IMR-90 (cell line): ENCODE measurements around the gene MANSC4. TPM values are rescaled to one million over a fixed set of nuclear protein-coding genes. Genes with fewer than 3 reads are reported as not detected.

Source experiments
- ATAC-seq: fragments of 200-7000 bp; cut with Tn5 transposase; 2 replicates; pipeline ENCODE4 v1.9.1; 2020; ENCODE audit warnings: low read depth, mild to moderate bottlenecking, moderate library complexity
- BruUV-seq: library from RNA; stranded (reverse); fragments of 400-500 nt; replicated peaks from 2 replicates; lab custom pipeline; 2021; lab: Mats Ljungman, UMichigan
- CTCF ChIA-PET: fragments of 300-600 bp; formaldehyde crosslinking; extraction: SDS; loops from one replicate; lab custom pipeline; 2021; ENCODE audit warnings: antibody characterized with exemption; lab: Yijun Ruan, JAX
- POLR2A ChIA-PET: fragments of 300-600 bp; sonication (Branson Sonifier 250); formaldehyde crosslinking; loops from one replicate; lab custom pipeline; 2022; ENCODE audit warnings: antibody characterized with exemption; ENCODE audit not compliant: unreplicated experiment; lab: Charles Lee
- DNase-seq: peaks from one replicate; pipeline ENCODE4 v3.0.0; 2013
- H2AFZ ChIP-seq: replicated peaks from 2 replicates; pipeline ENCODE3; 2013; ENCODE audit warnings: low read length, mild to moderate bottlenecking; ENCODE audit not compliant: poor library complexity
- H2AK5ac ChIP-seq: 2 replicates; pipeline ENCODE4 v1.6.1; 2013; ENCODE audit warnings: low read depth, low read length, inconsistent platforms
- H2AK9ac ChIP-seq: replicated peaks from 2 replicates; pipeline ENCODE3; 2013; ENCODE audit warnings: mild to moderate bottlenecking, low read depth, low read length, moderate library complexity; ENCODE audit not compliant: poor library complexity
- H2BK120ac ChIP-seq: 2 replicates; pipeline ENCODE4 v1.6.1; 2013; ENCODE audit warnings: low read depth, low read length, inconsistent platforms
- H2BK15ac ChIP-seq: 3 replicates; pipeline ENCODE4 v1.6.1; 2013; ENCODE audit warnings: low read depth, low read length, inconsistent platforms
- H2BK20ac ChIP-seq: 2 replicates; pipeline ENCODE4 v1.6.1; 2013; ENCODE audit warnings: low read depth, mild to moderate bottlenecking, inconsistent platforms, low read length, moderate library complexity
- H2BK5ac ChIP-seq: 2 replicates; pipeline ENCODE4 v1.6.1; 2013; ENCODE audit warnings: mild to moderate bottlenecking, low read depth, low read length, inconsistent platforms; ENCODE audit not compliant: poor library complexity, severe bottlenecking
- H3K14ac ChIP-seq: replicated peaks from 2 replicates; pipeline ENCODE4 v1.6.1; 2013; ENCODE audit warnings: low read depth, low read length, inconsistent platforms
- H3K18ac ChIP-seq: 2 replicates; pipeline ENCODE4 v1.6.1; 2013; ENCODE audit warnings: low read depth, low read length, control low read depth
- H3K23ac ChIP-seq: 2 replicates; pipeline ENCODE4 v1.6.1; 2013; ENCODE audit warnings: low read depth, low read length, inconsistent platforms
- H3K27ac ChIP-seq: 2 replicates; pipeline ENCODE4 v1.5.1; 2013; ENCODE audit warnings: mild to moderate bottlenecking, control low read depth, low read length; ENCODE audit not compliant: insufficient read depth
- H3K27me3 ChIP-seq: 2 replicates; pipeline ENCODE4 v1.6.1; 2013; ENCODE audit warnings: low read length; ENCODE audit not compliant: control insufficient read depth, insufficient read depth
- H3K36me3 ChIP-seq: 2 replicates; pipeline ENCODE4 v1.6.1; 2013; ENCODE audit warnings: low read length, mixed read lengths; ENCODE audit not compliant: control insufficient read depth, insufficient read depth
- H3K4ac ChIP-seq: 2 replicates; pipeline ENCODE4 v1.6.1; 2013; ENCODE audit warnings: low read depth, low read length, inconsistent platforms
- H3K4me1 ChIP-seq: 2 replicates; pipeline ENCODE4 v1.6.1; 2013; ENCODE audit warnings: low read length, mixed read lengths; ENCODE audit not compliant: control insufficient read depth, insufficient read depth
- H3K4me2 ChIP-seq: 2 replicates; pipeline ENCODE4 v1.6.1; 2013; ENCODE audit warnings: low read depth, mild to moderate bottlenecking, control low read depth, low read length, moderate library complexity
- H3K4me3 ChIP-seq: 2 replicates; pipeline ENCODE4 v1.5.1; 2013; ENCODE audit warnings: low read depth, mild to moderate bottlenecking, control low read depth, low read length, moderate library complexity; ENCODE audit not compliant: insufficient read depth
- H3K56ac ChIP-seq: 2 replicates; pipeline ENCODE4 v1.6.1; 2013; ENCODE audit warnings: low read length, inconsistent platforms; ENCODE audit not compliant: insufficient read depth; ENCODE audit errors: extremely low read depth
- H3K79me1 ChIP-seq, 2 experiments: 2 replicates each; pipeline ENCODE4 v1.6.1; 2013; ENCODE audit warnings: low read length in 2 of 2, inconsistent platforms in 1 of 2, low read depth in 1 of 2
- H3K9ac ChIP-seq: 2 replicates; pipeline ENCODE4 v1.6.1; 2013; ENCODE audit warnings: low read depth, low read length, control low read depth
- H3K9me1 ChIP-seq: 2 replicates; pipeline ENCODE4 v1.6.1; 2013; ENCODE audit warnings: low read length, inconsistent platforms; ENCODE audit not compliant: insufficient read depth
- H3K9me3 ChIP-seq: 2 replicates; pipeline ENCODE4 v1.6.1; 2013; ENCODE audit warnings: low read length; ENCODE audit not compliant: control insufficient read depth, insufficient read depth
- H4K20me1 ChIP-seq: 2 replicates; pipeline ENCODE4 v1.6.1; 2013; ENCODE audit warnings: low read length, inconsistent platforms; ENCODE audit not compliant: insufficient read depth
- H4K5ac ChIP-seq: 2 replicates; pipeline ENCODE4 v1.6.1; 2013; ENCODE audit warnings: mild to moderate bottlenecking, low read depth, low read length, control low read depth
- H4K8ac ChIP-seq, 2 experiments: 2 replicates each; pipeline ENCODE4 v1.6.1; 2013; ENCODE audit warnings: low read depth in 2 of 2, low read length in 2 of 2, control low read depth in 1 of 2, inconsistent platforms in 1 of 2
- H4K91ac ChIP-seq: 2 replicates; pipeline ENCODE4 v1.6.1; 2013; ENCODE audit warnings: low read depth, low read length, inconsistent platforms; ENCODE audit not compliant: insufficient read depth
- CEBPB ChIP-seq: IDR thresholded peaks from 2 replicates; pipeline ENCODE4 v1.6.1; 2012; ENCODE audit warnings: low read depth, low read length, improper control_type of control experiment
- CHD1 ChIP-seq: IDR thresholded peaks from 2 replicates; pipeline ENCODE4 v1.6.1; 2012; ENCODE audit warnings: low read depth, low read length, improper control_type of control experiment
- FOS ChIP-seq: fragments of 150-350 bp; IDR thresholded peaks from 2 replicates; pipeline ENCODE4 v1.6.1; 2016; ENCODE audit warnings: low read depth, low read length
- MAZ ChIP-seq: IDR thresholded peaks from 2 replicates; pipeline ENCODE4 v1.6.1; 2012; ENCODE audit warnings: low read depth, mild to moderate bottlenecking, low read length, improper control_type of control experiment, moderate library complexity, borderline replicate concordance
- MXI1 ChIP-seq: IDR thresholded peaks from 2 replicates; pipeline ENCODE4 v1.6.1; 2012; ENCODE audit warnings: low read depth, mild to moderate bottlenecking, low read length, moderate library complexity, borderline replicate concordance
- POLR2A ChIP-seq: IDR thresholded peaks from 2 replicates; pipeline ENCODE4 v1.6.1; 2012; ENCODE audit warnings: mild to moderate bottlenecking, low read depth, low read length
- RCOR1 ChIP-seq: IDR thresholded peaks from 2 replicates; pipeline ENCODE4 v1.6.1; 2012; ENCODE audit warnings: mild to moderate bottlenecking, low read length, improper control_type of control experiment; ENCODE audit not compliant: insufficient replicate concordance
- WGBS, 2 experiments: methylation state at CpG; one replicate each; pipeline versions ENCODE4 v1.1.5 to v1.1.7; 2013; ENCODE audit warnings: missing lambda C conversion rate in 2 of 2; ENCODE audit not compliant: insufficient read length in 1 of 2; ENCODE audit errors: extremely low coverage in 2 of 2; 5-methylcytosine and 5-hydroxymethylcytosine counted together
- dilution Hi-C: fragments of 300-500 bp; cut with HindIII; formaldehyde crosslinking; loops from one replicate; pipeline ENCODE4 v1.14.3; 2018; ENCODE audit warnings: low sequenced_read_pairs; ENCODE audit not compliant: unreplicated experiment
- in situ Hi-C: fragments of 300-500 bp; cut with MboI; formaldehyde crosslinking; loops from 3 replicates; pipeline ENCODE4 v1.14.3; 2019; ENCODE audit warnings: low sequenced_read_pairs, inconsistent platforms, mixed read lengths
- intact Hi-C: fragments of 100-400 bp; cut with micrococcal nuclease; formaldehyde crosslinking; loops from 2 replicates; pipeline ENCODE4 v1.10.0; 2022
- polyA plus RNA-seq, 3 experiments: library from polyadenylated mRNA; depleted of rRNA; stranded (reverse); fragments of >200 nt; gene quantifications; 2 replicates each; pipeline ENCODE4 v1.2.3, GENCODE V29; 2012; ENCODE audit warnings: low replicate concordance in 1 of 3
- total RNA-seq: library from RNA; depleted of rRNA; stranded (reverse); fragments of >200 nt; gene quantifications from 2 replicates; pipeline ENCODE4 v1.2.3, GENCODE V29; 2012
- TF ChIP-seq, protein P1 (sequence below): conservative IDR thresholded peaks from 2 replicates; pipeline ENCODE4 v1.5.1; 2012; ENCODE audit warnings: mild to moderate bottlenecking, low read depth, low read length, improper control_type of control experiment
- TF ChIP-seq, protein P2 (sequence below): fragments of 150-350 bp; IDR thresholded peaks from 2 replicates; pipeline ENCODE4 v1.6.1; 2016; ENCODE audit warnings: low read depth, mild to moderate bottlenecking, low read length, moderate library complexity, borderline replicate concordance

The MANSC4 gene
- total and polyA plus RNA-seq, 2 of the 4 experiments (the other 2 are of a cell fraction): not detected

DNA sequence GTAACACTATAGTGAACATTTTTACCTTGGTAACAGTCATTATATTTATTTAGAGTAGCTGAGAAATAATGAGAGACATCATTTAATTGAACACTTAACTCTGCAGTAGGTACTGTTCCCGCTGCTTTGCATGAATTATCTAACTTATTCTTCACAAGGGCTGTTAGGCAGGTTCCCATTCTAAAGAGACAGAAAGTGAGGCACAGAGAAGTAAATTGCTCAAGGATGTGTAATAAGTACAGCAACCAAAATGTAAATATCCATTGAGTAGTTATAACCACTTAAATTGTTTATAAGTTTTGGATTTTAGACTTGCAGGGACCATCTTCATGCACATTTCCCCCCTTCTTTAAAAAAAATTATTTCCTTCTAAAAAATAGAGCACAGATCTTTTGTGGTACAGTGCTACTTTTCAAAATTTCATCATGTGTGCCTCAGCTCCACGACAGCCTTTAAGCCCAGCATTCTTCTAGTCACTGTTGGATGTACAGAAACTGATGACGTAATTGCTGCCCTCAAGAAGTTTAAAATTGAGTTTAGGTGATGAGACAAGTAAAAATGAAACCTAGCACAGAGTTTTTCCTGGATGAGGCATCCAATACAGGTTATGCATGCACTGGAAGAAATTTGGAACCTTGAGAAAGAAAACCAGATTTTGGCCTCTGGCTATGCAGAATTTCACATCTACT is 6.0 kb upstream of the MANSC4 start:
- Histone ChIP-seq H2AFZ (no peak overlapping the region), H3K9ac (no peak overlapping the region), H3K56ac (no peak overlapping the region), H4K91ac (no peak overlapping the region), H3K18ac (no peak overlapping the region), H2BK120ac (no peak overlapping the region; the same call in 1 of the 2 replicates), H2AK9ac (no peak overlapping the region), H3K79me1 (peaks cover 25 to 75% of the 10 kb centered on the region in 2 experiments), H3K9me1 (peaks cover 16% of the 10 kb centered on the region), H3K14ac (no peak overlapping the region), H3K4me2 (peak overlapping the region; percentile 43; the same call in 1 of the 2 replicates), H4K5ac (no peak overlapping the region), H4K20me1 (peaks cover 35% of the 10 kb centered on the region), H2BK5ac (peak overlapping the region; percentile 48), H2BK20ac (no peak overlapping the region), H3K36me3 (peaks cover 10% of the 10 kb centered on the region), H3K4me1 (peaks cover 20% of the 10 kb centered on the region), H2BK15ac (0 out of 3 replicates have a peak overlapping the region, but pooled peaks have one; percentile 11), H3K27me3 (no peaks in the 10 kb centered on the region), H3K27ac (no peak overlapping the region), H3K9me3 (no peaks in the 10 kb centered on the region), H3K4me3 (no peak overlapping the region), H4K8ac (peak overlapping the region in 1 of 2 experiments; percentile 6; a peak in 1 of 4 replicates), H2AK5ac (no peak overlapping the region), H3K23ac (no peak overlapping the region), H3K4ac (no peak overlapping the region)
- DNase-seq: peak; percentile 93
- BruUV-seq: no TSS peak
- intact Hi-C loops: no loop called here
- TF ChIP-seq FOS (0 out of 2 replicates have a peak, but pooled peaks have one; percentile 25), POLR2A (no peak), CEBPB (peak; percentile 83), MAZ (no peak), RCOR1 (no peak), MXI1 (no peak), CHD1 (no peak)
- TF ChIP-seq, protein P1, sequence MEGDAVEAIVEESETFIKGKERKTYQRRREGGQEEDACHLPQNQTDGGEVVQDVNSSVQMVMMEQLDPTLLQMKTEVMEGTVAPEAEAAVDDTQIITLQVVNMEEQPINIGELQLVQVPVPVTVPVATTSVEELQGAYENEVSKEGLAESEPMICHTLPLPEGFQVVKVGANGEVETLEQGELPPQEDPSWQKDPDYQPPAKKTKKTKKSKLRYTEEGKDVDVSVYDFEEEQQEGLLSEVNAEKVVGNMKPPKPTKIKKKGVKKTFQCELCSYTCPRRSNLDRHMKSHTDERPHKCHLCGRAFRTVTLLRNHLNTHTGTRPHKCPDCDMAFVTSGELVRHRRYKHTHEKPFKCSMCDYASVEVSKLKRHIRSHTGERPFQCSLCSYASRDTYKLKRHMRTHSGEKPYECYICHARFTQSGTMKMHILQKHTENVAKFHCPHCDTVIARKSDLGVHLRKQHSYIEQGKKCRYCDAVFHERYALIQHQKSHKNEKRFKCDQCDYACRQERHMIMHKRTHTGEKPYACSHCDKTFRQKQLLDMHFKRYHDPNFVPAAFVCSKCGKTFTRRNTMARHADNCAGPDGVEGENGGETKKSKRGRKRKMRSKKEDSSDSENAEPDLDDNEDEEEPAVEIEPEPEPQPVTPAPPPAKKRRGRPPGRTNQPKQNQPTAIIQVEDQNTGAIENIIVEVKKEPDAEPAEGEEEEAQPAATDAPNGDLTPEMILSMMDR: no peak
- TF ChIP-seq, protein P2, sequence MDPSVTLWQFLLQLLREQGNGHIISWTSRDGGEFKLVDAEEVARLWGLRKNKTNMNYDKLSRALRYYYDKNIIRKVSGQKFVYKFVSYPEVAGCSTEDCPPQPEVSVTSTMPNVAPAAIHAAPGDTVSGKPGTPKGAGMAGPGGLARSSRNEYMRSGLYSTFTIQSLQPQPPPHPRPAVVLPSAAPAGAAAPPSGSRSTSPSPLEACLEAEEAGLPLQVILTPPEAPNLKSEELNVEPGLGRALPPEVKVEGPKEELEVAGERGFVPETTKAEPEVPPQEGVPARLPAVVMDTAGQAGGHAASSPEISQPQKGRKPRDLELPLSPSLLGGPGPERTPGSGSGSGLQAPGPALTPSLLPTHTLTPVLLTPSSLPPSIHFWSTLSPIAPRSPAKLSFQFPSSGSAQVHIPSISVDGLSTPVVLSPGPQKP: no peak
- in situ Hi-C loops: no loop called here
- POLR2A ChIA-PET: interaction anchor here (0.6 kb wide), 1 partner anchor 432 kb away, joined by 3 read pairs; no protein-coding TSS in a partner anchor
- no CpG with 5 or more reads among the region's 3 CpGs for WGBS, 2 experiments
- CTCF ChIA-PET: interaction anchor here (0.7 kb wide), 1 partner anchor 49 kb away, joined by 3 read pairs; no protein-coding TSS in a partner anchor
- dilution Hi-C loops: no loop called here
- peak; percentile 65 for ATAC-seq
